ENCODE results near the gene RHOV. TPM values are rescaled to one million over a fixed set of nuclear protein-coding genes. Genes with fewer than 3 reads are reported as not detected.
A peak's percentile ranks its signal among the peaks of the same experiment; 100 is the strongest.

The RHOV gene
- total and polyA plus RNA-seq, 8 donors: 1.2 to 87.8 (median 1.7) TPM; not detected in 1

DNA sequence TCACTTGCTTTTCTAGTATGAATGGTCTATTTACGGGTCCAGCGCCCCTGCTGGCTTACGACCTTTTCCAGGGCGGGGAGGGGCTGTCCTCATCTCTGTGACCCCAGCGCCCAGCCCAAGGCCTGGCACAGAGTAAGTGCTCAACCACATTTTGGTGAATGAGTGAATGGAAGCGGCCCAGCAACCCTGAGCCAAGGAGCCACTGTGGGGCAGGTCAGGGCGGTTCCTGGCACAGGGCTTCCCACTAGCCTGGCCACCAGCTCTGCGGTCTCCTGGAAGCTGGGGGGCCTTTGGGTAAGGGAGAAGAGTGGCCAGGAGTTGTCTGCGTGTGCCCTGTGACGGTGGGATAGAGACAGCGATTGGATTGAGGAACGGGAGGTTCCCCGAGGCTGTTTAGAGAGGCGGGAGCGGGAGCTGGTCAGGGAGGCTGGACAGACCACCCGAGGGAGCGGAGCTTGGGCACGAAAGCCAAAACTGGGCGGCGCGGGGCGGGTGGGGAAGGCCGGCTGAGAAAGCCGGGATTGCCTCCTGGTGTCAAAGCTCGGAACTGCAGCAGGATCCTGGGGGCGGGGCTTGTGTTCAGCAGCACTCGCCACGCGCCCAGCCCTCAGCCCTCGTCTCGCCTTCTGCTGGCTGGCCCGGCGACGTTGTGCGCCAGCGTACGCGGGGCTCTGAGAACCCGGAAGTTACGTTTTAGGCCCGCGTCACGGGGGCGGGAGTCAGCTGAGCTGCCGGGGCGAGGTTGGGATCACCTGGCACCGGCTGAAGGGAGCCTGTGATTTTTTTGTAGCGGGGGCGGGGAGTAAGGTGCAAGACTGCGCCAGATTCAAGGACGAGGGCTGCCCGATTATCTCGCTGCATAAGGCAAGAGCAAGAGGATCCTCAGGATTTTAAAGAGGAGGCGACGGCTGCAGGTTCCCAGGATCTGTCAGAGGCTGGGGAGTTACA lies 20.0 kb upstream of the RHOV start, which contains the start of gene VPS18:
VPS18 (plus strand) TSS at position 718 of the 948 bp plus-strand sequence. CDS start 319 bp downstream, outside the sequence.
- peak within 1 kb of the TSS; percentile 86 to 96 (median 90) for H3K27ac ChIP-seq
- no peaks in the 10 kb centered on the region for H3K9me3 ChIP-seq
- peak; percentile 100 for DNase-seq
- intact Hi-C loops (cut with DNase I; ENCODE audit: low total_unique reads): no loop called here
- H3K4me1 ChIP-seq: peaks cover 15 to 46% (median 19%) of the 10 kb centered on the region in 4 donors
- H3K36me3 ChIP-seq: peaks cover 7 to 33% (median 32%) of the 10 kb centered on the region in 4 donors
- peak within 1 kb of the TSS; percentile 58 to 74 (median 66) for H3K4me3 ChIP-seq
- WGBS, 5 donors: 3 to 5% (median 4%) methylated on average over 38 to 55 of the region's 55 CpGs
- no peaks in the 10 kb centered on the region for H3K27me3 ChIP-seq
- TF ChIP-seq EP300 (IDR thresholded peaks at IDR 0.05): no peak
- TF ChIP-seq POLR2AphosphoS5 (IDR thresholded peaks at IDR 0.05): peak; percentile 91 to 97 (median 97)
- TF ChIP-seq, protein P1, sequence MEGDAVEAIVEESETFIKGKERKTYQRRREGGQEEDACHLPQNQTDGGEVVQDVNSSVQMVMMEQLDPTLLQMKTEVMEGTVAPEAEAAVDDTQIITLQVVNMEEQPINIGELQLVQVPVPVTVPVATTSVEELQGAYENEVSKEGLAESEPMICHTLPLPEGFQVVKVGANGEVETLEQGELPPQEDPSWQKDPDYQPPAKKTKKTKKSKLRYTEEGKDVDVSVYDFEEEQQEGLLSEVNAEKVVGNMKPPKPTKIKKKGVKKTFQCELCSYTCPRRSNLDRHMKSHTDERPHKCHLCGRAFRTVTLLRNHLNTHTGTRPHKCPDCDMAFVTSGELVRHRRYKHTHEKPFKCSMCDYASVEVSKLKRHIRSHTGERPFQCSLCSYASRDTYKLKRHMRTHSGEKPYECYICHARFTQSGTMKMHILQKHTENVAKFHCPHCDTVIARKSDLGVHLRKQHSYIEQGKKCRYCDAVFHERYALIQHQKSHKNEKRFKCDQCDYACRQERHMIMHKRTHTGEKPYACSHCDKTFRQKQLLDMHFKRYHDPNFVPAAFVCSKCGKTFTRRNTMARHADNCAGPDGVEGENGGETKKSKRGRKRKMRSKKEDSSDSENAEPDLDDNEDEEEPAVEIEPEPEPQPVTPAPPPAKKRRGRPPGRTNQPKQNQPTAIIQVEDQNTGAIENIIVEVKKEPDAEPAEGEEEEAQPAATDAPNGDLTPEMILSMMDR (IDR thresholded peaks at IDR 0.05): peak in 6 of 7 experiments; percentile 97 to 100 (median 99)
- peak in 2 of 4 donors; percentile 49 to 80 for TF ChIP-seq POLR2A (IDR thresholded peaks at IDR 0.05)

DNA sequence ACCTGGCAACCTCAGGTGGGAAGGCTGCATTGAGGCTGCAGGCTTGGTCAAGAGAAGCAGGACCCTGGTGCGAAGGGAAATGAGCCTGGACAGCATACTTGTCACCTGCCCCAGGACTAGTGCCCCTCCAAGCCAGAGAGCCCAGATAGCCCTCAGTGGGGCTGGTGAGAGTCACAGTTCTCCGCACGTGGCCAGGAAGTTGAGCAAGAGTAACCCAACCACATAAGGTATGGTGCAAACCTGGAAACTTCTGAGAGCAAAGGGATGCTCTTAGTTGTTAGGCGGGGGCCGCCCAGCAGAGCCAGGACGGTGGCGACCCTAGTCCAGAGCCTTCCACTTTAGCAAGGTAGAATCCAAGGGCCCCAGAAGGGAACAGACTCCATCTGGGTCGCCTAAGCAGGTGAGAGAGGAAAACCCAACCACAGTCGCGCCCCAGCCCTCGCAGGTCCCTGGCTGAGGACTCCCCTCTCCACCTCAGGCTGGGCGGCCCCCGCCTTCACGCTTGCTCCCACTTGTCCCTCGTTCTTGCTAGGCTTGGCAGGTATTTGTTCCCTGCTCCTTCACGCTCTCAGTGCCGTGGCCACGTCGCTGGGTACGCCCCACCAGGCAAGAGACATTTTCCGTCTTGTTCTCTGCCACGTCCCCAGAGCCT lies 19.1 kb upstream of the RHOV start:
- WGBS, 5 donors: 78 to 86% (median 84%) methylated on average over 22 of the region's 22 CpGs
- H3K4me3 ChIP-seq: peak overlapping the region in 3 of 4 donors; percentile 58 to 74 (median 67)
- no peaks in the 10 kb centered on the region for H3K9me3 ChIP-seq
- DNase-seq: no peak
- TF ChIP-seq, protein P1 (IDR thresholded peaks at IDR 0.05): no peak
- TF ChIP-seq EP300 (IDR thresholded peaks at IDR 0.05) (no peak), POLR2A (IDR thresholded peaks at IDR 0.05) (no peak), POLR2AphosphoS5 (IDR thresholded peaks at IDR 0.05) (no peak)
- intact Hi-C loops (cut with DNase I; ENCODE audit: low total_unique reads): no loop called here
- H3K27me3 ChIP-seq: no peaks in the 10 kb centered on the region
- peaks cover 15 to 46% (median 19%) of the 10 kb centered on the region in 4 donors for H3K4me1 ChIP-seq
- peak overlapping the region in 2 of 5 donors; percentile 86 to 96 for H3K27ac ChIP-seq
- H3K36me3 ChIP-seq: peaks cover 2 to 25% (median 24%) of the 10 kb centered on the region in 4 donors

DNA sequence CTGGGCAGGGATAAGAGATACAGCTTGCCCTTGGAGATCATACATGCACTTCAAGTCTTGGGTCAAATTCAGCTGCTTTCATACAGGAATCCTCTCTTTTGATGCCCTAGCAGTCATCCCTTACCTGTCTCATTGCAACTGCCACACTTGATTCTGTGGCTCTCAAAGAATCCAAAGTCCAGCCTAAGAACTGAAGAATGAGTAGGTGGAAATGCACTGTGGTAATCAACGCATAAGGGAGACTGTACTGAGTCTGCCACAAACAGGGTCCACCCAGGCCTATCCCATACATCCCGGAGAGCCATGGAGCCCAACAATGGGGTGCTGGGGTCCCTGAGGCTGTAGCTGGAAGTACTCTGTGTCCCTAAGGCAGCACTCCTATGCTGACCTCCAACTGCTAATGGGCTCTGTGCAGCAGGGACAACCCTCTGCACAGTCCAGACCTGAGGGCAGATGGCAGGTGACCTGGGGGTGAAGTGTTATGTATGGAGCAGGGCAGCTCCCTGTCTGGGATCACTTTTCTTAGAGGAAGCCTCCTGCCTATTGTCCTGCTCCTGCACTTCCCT lies 18.5 kb upstream of the RHOV start:
- intact Hi-C loops (cut with DNase I; ENCODE audit: low total_unique reads): no loop called here
- Histone ChIP-seq H3K36me3 (peaks cover 2 to 19% (median 17%) of the 10 kb centered on the region in 4 donors), H3K27me3 (no peaks in the 10 kb centered on the region), H3K9me3 (no peaks in the 10 kb centered on the region), H3K4me3 (no peak overlapping the region), H3K4me1 (peaks cover 15 to 44% (median 19%) of the 10 kb centered on the region in 4 donors), H3K27ac (no peak overlapping the region)
- DNase-seq: no peak
- no peak for TF ChIP-seq EP300 (IDR thresholded peaks at IDR 0.05)
- TF ChIP-seq POLR2A (IDR thresholded peaks at IDR 0.05): no peak
- TF ChIP-seq, protein P1 (IDR thresholded peaks at IDR 0.05): no peak
- TF ChIP-seq POLR2AphosphoS5 (IDR thresholded peaks at IDR 0.05): no peak
- 67 to 90% (median 77%) methylated on average over 2 of the region's 2 CpGs for WGBS, 5 donors

Measured in stomach (tissue), 9 donors.